HG03520 (cell line): ENCODE results near the gene OTX1.
"Not testable (repeated sequence)": the region's sequence is repeated elsewhere in the genome, so short reads cannot be mapped to it uniquely, and the experiment has no call there.

ENCODE experiments used
- ATAC-seq: cut with Tn5 transposase; IDR thresholded peaks from one replicate; pipeline ENCODE4 v1.9.1; 2021; ENCODE audit warnings: mild to moderate bottlenecking, moderate library complexity; ENCODE audit not compliant: unreplicated experiment

The OTX1 gene

DNA sequence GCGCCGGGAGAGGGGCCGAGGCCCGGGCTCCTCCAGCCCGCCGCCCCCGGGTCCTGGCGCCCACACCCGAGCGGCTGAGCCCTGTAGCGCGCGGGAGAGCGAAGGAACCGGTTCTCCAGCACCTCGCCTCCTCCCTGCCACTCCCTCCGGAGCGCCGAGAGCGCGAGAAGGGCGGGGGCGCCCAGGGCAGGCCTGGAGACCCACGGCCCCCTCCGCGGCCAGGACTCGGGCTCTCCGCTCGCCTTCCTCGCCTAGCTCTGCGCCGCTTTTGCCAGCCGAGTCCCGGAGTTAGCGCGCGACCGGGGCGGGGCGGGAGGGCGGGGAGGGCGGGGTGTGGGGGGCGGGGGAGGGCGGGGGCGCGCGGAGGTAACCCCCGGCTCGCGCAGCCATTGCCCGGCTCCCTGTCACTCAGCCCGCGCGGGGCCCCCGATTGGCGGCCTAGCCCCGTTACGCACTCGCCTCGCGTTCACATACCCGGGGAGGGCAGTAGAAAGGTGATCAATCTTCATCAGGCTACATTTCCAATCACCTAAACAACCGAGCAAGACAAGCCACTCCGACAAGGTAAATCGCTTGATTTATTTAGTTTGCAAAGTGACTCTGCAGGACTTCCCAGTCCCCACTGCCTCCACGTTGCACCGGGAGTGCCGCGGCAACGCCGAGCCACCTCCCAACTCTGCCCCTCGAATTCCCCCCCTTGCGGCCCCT, at the start of gene OTX1:
TSS of gene OTX1 (plus strand) at position 497 of the 708 bp plus-strand sequence. CDS start 2,161 bp downstream, outside the sequence.
- ATAC-seq, result peak; percentile 74

GRCh38 chr2:63001576-63001975, 49.1 kb upstream of the OTX1 start:
- no peak for ATAC-seq

- ATAC-seq, result no peak
Observed at GRCh38 chr2:63003351-63003750, 47.3 kb upstream of the OTX1 start.

DNA sequence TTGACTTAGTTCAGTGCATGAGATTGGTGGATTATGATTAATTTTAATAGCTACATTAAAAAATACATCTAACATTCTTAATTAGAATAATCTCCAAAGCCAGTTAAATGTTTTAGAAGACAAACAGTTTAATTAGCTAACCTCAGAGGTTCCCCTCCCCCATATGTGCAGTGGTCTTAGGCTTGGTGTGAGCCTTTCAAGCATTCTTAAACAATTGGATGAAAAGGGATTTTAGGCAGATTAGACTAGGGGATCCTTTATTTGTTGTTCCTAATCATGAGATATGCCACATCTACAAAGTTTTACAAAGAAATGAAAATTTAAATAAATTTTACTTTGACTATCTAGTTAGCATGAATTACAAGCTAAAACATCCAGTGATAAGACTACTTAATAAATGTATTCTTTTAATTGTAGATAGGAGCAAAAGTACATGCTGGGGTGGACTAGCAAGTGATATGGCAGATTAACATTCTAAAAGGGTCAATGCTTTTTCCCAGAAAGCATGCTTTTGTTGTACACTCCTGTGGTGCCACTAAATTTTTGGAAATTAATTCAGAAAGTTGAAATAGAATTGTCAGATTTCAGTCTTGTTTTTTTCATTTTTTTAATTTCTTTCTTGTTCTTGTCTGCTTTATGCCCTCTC, 42.7 kb upstream of the OTX1 start:
- ATAC-seq, result no peak

DNA sequence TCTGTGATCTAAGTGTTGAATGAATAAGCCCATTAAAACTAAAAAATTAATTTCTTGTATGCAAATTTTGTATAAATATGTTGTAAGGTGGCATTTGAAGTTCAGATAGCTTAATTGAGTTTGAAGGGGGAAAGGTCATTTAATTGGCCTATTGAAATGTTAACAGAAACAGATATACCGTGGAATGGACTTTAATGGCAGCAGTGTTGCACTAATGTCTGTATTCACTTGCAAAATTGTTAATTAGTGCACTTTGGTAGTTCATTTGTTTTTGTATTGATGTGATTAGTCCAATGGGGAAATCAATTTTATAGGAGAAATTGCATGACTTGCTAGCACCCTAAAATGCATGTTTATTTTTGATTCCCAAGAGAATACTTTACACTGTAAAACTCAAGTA, 41.8 kb upstream of the OTX1 start:
- no peak for ATAC-seq

DNA sequence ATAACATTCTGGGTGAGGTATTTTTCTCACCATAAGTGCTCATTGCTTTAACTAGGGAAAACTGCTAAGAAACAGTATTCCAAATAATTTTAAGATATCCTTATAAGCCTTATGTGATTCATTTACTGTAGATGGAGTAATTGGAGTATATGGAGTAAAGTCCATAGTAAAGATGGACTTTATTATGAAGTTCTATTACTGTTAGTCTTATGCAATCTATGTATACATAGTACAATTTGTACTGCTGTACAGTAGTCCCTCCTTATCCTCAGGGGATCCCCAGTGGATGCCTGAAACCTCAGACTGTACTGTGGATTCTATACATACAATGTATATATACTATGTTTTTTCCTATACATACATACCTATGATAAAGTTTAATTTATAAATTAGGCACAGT, 41.1 kb upstream of the OTX1 start:
- no peak for ATAC-seq

DNA sequence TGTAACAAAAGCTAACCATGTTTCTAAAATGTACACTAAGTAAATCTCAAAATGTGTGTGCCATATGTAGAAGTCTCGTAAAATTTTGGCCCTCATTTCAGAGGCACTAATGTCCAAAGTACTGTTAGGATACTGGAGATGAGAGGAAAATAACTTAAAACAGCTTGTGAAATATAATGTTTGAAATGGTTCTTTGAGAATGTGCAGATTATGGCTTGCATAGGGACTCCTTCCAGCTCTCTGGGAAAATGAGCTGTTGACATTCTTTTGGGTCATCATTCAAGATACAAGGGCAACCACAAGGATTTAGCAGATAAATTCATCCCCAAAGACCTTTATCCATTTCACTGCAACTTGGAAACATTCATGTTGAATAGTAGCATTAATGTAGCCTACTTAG, 38.1 kb upstream of the OTX1 start:
- ATAC-seq, result no peak

- no peak for ATAC-seq
Observed at GRCh38 chr2:63013438-63013837, 37.2 kb upstream of the OTX1 start.

DNA sequence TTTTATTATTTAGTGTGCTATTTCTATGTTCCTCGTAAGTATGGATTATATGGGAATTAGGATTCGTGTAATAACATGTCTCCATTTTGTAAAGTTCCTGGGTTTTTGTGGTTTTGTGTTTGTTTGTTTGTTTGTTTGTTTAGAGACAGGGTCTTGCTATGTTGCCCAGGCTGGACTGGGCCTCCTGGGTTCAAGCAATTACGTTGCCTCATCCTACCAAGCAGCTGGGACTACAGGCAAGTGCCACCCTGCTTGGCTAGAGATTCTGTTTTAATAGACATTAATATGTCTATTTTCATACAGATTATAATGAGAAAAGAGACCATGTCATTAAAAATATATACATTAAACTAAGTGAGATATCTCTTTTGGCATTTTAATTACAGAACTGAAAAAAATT, 35.2 kb upstream of the OTX1 start:
- ATAC-seq, result no peak

- no peak for ATAC-seq
Observed at GRCh38 chr2:63018439-63018838, 32.2 kb upstream of the OTX1 start.

GRCh38 chr2:63019686-63020085, 30.9 kb upstream of the OTX1 start:
- not testable (repeated sequence) for ATAC-seq

- no peak for ATAC-seq
Observed at GRCh38 chr2:63023444-63023843, 27.2 kb upstream of the OTX1 start.

DNA sequence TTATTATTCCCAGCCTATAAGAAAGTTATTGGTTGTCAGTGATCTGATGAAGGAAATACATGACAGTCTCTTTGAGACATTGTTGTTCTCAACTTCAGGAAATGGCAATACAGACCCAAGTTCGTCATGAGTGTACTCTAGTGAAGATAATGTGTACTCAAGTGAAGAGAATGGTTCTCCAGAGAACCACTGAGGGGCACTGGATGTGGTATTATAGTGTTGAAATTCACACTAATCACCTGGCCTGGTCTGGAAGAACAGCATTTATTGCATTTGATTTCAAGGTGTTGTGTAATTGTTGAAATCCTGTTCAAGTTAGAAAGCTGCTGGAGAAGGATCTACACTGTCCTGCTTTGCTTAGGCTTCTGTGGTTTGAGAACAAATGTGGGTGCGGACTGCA, 23.4 kb upstream of the OTX1 start:
- ATAC-seq, result no peak

DNA sequence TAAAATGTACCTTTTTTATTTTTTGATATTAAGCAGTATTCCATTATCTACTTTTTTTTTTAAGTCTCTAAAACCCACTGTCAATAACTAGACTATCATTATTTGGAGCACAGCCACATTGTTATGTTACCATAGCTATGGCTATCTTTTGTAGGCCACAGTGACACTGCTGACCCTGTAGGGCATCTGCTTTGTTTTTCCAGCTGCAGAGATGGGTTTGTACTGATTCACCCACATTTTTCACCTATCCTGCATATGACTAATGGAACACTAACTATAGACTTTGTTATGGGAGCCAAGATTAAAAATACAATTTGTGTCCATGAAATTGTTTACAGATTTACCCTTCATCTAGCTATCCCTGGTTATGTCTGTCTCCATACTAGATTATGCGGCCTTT, 21.6 kb upstream of the OTX1 start:
- no peak for ATAC-seq

GRCh38 chr2:63034526-63034925, 16.1 kb upstream of the OTX1 start:
- ATAC-seq, result no peak

- ATAC-seq, result no peak
Observed at GRCh38 chr2:63035169-63035568, 15.5 kb upstream of the OTX1 start.

DNA sequence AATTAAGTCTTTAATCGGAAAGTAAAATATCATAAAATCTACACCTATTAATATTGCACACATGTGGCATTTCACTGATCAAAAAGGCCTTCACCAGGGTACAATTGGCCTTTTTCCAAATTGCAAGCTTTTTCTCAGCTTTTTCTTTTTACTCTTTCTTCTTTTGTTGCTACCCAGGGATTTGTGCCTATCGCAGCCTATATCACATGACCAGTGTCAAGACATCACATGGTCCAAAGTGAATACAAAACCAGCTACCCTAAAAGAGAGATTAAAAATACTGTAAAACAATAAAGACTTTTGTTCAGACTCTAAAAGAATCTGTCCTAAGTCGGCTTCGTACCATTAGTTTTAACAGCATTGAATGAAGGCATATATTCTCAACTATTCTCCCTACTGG, 15.0 kb upstream of the OTX1 start:
- ATAC-seq, result no peak

GRCh38 chr2:63038034-63038433, 12.6 kb upstream of the OTX1 start:
- no peak for ATAC-seq

GRCh38 chr2:63040586-63040985, 10.0 kb upstream of the OTX1 start:
- no peak for ATAC-seq

GRCh38 chr2:63041592-63041991, 9.0 kb upstream of the OTX1 start:
- no peak for ATAC-seq

GRCh38 chr2:63044362-63045327, 6.0 kb upstream of the OTX1 start:
- no peak for ATAC-seq

DNA sequence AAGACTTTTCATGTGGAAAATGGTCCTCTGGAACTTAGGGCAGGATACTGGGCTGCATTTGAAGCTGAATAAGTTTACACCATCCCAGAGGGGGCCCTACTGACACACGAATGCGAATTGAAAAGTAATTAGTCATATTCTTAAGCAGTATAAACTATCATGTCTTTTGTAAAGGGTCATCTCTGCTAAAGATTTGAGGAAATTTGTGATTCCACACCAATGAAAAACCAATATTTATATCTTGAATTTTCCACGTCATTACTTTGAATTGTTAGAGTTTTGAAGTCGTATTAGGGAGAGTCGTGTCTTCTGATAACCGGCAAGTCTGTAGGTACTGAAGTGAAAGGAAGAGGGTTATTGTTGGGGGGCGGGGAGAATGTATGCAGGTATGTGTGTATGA, 4.1 kb upstream of the OTX1 start:
- no peak for ATAC-seq
